HL-60 (cell line): ENCODE measurements around the gene DSCAML1.

ENCODE experiments used
- DNase-seq, 2 experiments: peaks; one replicate each; pipeline ENCODE4 v3.0.0-alpha.2; 2010 to 2020; ENCODE audit warnings: low read depth in 1 of 2, low spot score in 1 of 2
- H3K27ac ChIP-seq: fragments of 250-450 bp; sonication (Bioruptor Pico); replicated peaks from 2 replicates; pipeline ENCODE4 v1.5.1; 2020; ENCODE audit warnings: mild to moderate bottlenecking, moderate library complexity
- H3K27me3 ChIP-seq: fragments of 250-450 bp; sonication (Bioruptor Pico); 2 replicates; pipeline ENCODE4 v1.5.1; 2021; ENCODE audit warnings: mild to moderate bottlenecking, moderate library complexity; ENCODE audit not compliant: insufficient read depth, poor library complexity, severe bottlenecking
- H3K4me3 ChIP-seq: replicated peaks from 2 replicates; pipeline ENCODE4 v1.5.1; 2011; ENCODE audit warnings: mild to moderate bottlenecking, control low read depth, low read length; ENCODE audit not compliant: insufficient read depth
- GABPA ChIP-seq: IDR thresholded peaks from 2 replicates; pipeline ENCODE4 v1.6.1; 2012; ENCODE audit warnings: low read depth
- POLR2AphosphoS5 ChIP-seq: IDR thresholded peaks from 2 replicates; pipeline ENCODE4 v1.6.1; 2012; ENCODE audit warnings: low read depth
- SPI1 ChIP-seq: IDR thresholded peaks from 2 replicates; pipeline ENCODE4 v1.6.1; 2012; ENCODE audit warnings: low read depth, mild to moderate bottlenecking, borderline replicate concordance
- TF ChIP-seq, protein P1 (sequence below): IDR thresholded peaks from one replicate; pipeline ENCODE4 v1.5.1; 2011; ENCODE audit warnings: low read length, control low read depth, inconsistent platforms; ENCODE audit not compliant: insufficient read depth
- TF ChIP-seq, protein P2 (sequence below): IDR thresholded peaks from 2 replicates; pipeline ENCODE4 v1.6.1; 2012; ENCODE audit warnings: low read depth; ENCODE audit not compliant: insufficient replicate concordance

Gene DSCAML1

DNA sequence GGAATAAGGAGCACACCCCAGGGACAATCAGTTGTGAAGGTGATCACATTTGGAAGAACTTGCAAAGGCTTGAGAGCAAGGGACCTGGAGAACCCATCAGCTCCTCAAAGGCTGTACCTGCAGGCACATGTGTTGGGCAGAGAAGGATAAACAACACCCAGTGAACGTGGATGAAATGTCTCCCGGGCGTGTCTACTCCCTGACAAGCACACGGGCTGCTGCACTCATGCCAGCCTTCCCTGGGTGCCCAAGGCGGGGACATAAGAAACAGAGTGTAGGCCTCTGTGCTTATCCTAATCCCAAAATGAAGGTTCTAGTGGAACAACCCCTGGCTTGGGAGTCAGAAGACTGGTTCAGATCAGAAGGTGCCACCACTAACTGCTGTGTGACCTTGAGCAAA, 46.7 kb downstream of the DSCAML1 start:
- Histone ChIP-seq H3K27ac (no peak overlapping the region), H3K4me3 (no peak overlapping the region), H3K27me3 (no peaks in the 10 kb centered on the region)
- DNase-seq = no peak
- TF ChIP-seq POLR2AphosphoS5 (no peak), SPI1 (no peak), GABPA (no peak)
- TF ChIP-seq, protein P1, sequence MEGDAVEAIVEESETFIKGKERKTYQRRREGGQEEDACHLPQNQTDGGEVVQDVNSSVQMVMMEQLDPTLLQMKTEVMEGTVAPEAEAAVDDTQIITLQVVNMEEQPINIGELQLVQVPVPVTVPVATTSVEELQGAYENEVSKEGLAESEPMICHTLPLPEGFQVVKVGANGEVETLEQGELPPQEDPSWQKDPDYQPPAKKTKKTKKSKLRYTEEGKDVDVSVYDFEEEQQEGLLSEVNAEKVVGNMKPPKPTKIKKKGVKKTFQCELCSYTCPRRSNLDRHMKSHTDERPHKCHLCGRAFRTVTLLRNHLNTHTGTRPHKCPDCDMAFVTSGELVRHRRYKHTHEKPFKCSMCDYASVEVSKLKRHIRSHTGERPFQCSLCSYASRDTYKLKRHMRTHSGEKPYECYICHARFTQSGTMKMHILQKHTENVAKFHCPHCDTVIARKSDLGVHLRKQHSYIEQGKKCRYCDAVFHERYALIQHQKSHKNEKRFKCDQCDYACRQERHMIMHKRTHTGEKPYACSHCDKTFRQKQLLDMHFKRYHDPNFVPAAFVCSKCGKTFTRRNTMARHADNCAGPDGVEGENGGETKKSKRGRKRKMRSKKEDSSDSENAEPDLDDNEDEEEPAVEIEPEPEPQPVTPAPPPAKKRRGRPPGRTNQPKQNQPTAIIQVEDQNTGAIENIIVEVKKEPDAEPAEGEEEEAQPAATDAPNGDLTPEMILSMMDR = no peak
- TF ChIP-seq, protein P2, sequence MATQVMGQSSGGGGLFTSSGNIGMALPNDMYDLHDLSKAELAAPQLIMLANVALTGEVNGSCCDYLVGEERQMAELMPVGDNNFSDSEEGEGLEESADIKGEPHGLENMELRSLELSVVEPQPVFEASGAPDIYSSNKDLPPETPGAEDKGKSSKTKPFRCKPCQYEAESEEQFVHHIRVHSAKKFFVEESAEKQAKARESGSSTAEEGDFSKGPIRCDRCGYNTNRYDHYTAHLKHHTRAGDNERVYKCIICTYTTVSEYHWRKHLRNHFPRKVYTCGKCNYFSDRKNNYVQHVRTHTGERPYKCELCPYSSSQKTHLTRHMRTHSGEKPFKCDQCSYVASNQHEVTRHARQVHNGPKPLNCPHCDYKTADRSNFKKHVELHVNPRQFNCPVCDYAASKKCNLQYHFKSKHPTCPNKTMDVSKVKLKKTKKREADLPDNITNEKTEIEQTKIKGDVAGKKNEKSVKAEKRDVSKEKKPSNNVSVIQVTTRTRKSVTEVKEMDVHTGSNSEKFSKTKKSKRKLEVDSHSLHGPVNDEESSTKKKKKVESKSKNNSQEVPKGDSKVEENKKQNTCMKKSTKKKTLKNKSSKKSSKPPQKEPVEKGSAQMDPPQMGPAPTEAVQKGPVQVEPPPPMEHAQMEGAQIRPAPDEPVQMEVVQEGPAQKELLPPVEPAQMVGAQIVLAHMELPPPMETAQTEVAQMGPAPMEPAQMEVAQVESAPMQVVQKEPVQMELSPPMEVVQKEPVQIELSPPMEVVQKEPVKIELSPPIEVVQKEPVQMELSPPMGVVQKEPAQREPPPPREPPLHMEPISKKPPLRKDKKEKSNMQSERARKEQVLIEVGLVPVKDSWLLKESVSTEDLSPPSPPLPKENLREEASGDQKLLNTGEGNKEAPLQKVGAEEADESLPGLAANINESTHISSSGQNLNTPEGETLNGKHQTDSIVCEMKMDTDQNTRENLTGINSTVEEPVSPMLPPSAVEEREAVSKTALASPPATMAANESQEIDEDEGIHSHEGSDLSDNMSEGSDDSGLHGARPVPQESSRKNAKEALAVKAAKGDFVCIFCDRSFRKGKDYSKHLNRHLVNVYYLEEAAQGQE = no peak

DNA sequence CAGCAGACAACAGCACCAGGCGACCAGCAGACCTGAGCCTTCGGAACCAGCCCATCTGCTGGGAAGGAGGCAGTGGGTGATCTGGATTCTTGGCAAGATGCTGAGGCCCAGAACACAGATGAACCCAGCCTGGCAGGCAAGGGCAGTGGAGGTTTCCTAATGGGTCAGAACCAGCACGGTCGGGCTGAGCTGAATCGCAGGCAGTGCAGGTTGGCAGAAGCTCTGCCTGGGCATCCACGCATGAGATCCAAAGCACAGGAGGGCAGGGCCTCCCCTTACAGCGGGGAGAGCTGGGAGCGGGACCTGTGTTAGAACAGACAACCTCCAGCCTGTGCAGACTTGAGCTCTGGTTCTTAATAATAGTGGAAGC, 47.5 kb downstream of the DSCAML1 start:
- Histone ChIP-seq H3K27ac (no peak overlapping the region), H3K4me3 (no peak overlapping the region), H3K27me3 (no peaks in the 10 kb centered on the region)
- no peak for DNase-seq
- TF ChIP-seq, protein P2 = no peak
- TF ChIP-seq, protein P1 = no peak
- TF ChIP-seq POLR2AphosphoS5 = no peak

DNA sequence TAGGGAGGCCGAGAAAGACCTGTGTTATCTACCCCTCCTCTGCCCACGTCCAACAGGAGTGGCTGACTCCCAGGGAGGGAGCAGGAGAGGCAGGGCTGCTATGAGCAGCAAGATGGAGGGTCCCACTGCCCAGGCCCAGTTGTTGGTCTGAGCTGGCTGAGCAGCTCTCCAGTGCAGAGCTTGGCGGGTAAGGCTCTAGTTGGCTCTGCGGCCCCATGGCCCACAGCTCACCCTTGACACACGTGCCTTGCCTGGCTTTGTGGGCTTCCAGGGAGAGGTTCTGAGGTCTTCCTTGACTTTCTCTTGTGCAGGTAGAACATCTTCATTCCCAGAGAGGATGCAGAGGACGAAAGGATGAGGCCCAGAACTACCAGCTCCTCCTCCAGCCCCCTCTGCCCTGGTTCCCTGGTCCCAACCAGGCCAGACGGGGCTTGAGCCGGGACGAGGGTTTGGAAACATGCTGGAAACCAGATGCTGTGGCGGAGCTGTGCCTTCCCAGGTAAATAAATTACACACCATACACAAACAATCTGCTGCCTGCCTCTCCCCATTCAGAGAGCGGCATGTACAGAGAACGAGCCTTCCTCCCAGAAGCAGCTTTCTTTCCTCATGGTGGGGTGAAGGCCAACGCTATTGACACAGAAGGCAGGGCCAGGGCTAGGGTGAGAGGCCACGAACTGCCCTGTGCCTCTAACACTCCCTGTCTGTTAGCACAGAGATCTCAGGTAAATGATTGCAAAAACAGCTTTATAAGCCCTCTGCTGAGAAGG, 48.1 kb downstream of the DSCAML1 start:
- DNase-seq = no peak
- Histone ChIP-seq H3K27ac (no peak overlapping the region), H3K4me3 (no peak overlapping the region), H3K27me3 (no peaks in the 10 kb centered on the region)
- TF ChIP-seq, protein P1 = no peak

DNA sequence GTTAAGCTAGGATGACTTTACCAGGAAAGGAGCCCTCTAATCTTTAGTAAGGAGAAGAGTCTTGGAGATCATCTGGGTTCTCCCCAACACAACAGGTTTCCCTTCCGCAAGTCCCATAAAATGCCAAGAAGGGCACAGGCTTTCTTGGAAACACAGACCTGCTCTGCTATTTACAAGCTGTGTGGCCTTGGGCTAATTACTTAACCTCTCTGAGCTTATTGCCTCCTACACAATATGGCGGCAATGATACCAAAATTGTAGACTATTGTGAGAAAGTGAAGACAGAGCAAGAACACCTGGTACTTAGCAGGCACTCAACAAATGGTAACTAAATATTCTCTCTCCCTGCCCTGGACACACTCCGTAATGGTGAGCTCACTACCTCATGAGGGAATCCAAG, 49.1 kb downstream of the DSCAML1 start:
- no peak for TF ChIP-seq SPI1
- TF ChIP-seq POLR2AphosphoS5 = no peak
- TF ChIP-seq, protein P1 = no peak
- TF ChIP-seq GABPA = no peak
- TF ChIP-seq, protein P2 = no peak
- Histone ChIP-seq H3K27me3 (no peaks in the 10 kb centered on the region), H3K27ac (no peak overlapping the region), H3K4me3 (no peak overlapping the region)
- DNase-seq = no peak
